Neuron (in vitro differentiated cells): ENCODE data around the gene SCML2.

Experiments
- H2AFZ ChIP-seq: one replicate; pipeline ENCODE4 v1.6.1; 2013; ENCODE audit warnings: low read depth, mild to moderate bottlenecking, inconsistent platforms, low read length, moderate library complexity
- H3K27me3 ChIP-seq: one replicate; pipeline ENCODE4 v1.6.1; 2013; ENCODE audit warnings: low read length; ENCODE audit not compliant: insufficient read depth
- H3K36me3 ChIP-seq: one replicate; pipeline ENCODE4 v1.6.1; 2013; ENCODE audit warnings: low read length; ENCODE audit not compliant: insufficient read depth
- H3K4me1 ChIP-seq: one replicate; pipeline ENCODE4 v1.6.1; 2013; ENCODE audit warnings: low read length; ENCODE audit not compliant: insufficient read depth
- H3K4me3 ChIP-seq: 2 replicates; pipeline ENCODE4 v1.5.1; 2013; ENCODE audit warnings: mild to moderate bottlenecking, low read length, moderate library complexity
- H3K9me3 ChIP-seq: one replicate; pipeline ENCODE4 v1.6.1; 2013; ENCODE audit warnings: low read length

SCML2 gene

DNA sequence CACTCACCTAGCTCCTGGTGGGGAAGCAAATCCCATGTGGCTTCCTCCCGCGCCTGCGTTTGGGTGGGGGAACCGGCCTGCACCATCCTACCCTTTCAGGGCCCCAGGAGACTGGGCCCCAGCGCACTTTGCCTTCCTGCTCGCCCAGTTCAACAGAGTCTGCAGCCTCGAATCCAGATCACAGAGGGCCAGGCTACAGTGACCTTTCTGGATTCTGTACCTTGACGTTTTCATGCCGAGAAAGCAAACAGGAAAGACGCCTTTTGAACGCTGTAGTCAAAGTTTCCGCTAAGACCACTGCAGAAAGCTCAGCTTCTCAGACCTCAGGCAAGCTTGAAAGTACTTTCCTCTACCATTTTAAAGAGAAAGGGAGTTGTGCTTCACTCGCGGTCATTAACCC is 126.4 kb downstream of the SCML2 start:
- Histone ChIP-seq H3K4me1 (no peaks in the 10 kb centered on the region), H3K36me3 (no peaks in the 10 kb centered on the region), H3K27me3 (no peaks in the 10 kb centered on the region), H2AFZ (no peak overlapping the region), H3K4me3 (no peak overlapping the region), H3K9me3 (no peaks in the 10 kb centered on the region)

- H3K27me3 ChIP-seq: no peaks in the 10 kb centered on the region
- H3K4me3 ChIP-seq: no peak overlapping the region
- H3K36me3 ChIP-seq: no peaks in the 10 kb centered on the region
- no peaks in the 10 kb centered on the region for H3K9me3 ChIP-seq
- H3K4me1 ChIP-seq: no peaks in the 10 kb centered on the region
- no peak overlapping the region for H2AFZ ChIP-seq
These were observed 127.0 kb downstream of the SCML2 start for GRCh38 chrX:18227458-18227857.

DNA sequence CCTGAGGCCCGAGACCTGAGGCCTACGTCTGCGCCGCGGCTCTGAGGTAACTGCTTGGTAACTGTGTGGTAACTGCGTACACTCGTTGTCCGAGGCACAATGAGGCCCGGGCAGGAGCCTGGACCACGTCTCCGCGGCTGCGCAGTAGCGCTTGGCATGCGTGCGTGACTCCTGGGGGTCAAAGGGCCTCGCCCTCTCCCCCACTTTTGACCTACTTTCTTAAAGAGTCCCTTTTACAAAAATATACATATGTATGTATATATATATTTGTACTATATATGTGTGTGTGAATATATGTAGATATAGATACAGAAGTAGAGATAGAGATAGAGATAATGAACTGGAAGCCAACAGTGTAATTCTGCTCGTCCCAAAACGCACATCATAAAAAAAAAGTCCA is 133.7 kb downstream of the SCML2 start, which contains the start of gene BEND2:
TSS of gene BEND2 (minus strand) at position 101 of the 400 bp plus-strand sequence. CDS start 136 bp downstream, outside the sequence.
- Histone ChIP-seq H3K9me3 (no peaks in the 10 kb centered on the region), H3K4me3 (no peak within 1 kb of the TSS), H3K27me3 (no peaks in the 10 kb centered on the region), H3K4me1 (no peaks in the 10 kb centered on the region), H3K36me3 (no peaks in the 10 kb centered on the region), H2AFZ (no peak within 1 kb of the TSS)

DNA sequence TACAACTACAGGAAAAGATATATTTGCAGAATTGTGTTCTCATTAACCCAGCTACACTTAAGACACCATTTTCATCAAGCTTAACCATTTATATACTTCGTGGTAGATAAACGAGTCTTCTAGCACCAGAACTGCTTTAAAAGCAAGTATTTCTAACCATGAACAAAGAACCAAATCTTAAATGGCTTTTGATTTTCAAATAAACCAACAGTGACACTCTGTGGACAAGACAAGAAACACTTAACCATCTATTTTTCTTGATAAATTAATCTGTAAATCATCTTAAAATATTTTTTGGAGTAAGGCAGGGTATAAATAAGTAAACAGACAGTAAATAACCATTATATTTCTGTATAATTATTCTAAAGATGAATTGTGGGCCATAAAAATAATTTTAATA is 144.0 kb downstream of the SCML2 start:
- Histone ChIP-seq H3K9me3 (no peaks in the 10 kb centered on the region), H3K4me3 (no peak overlapping the region), H3K4me1 (peaks cover 2% of the 10 kb centered on the region), H3K27me3 (no peaks in the 10 kb centered on the region), H3K36me3 (no peaks in the 10 kb centered on the region), H2AFZ (no peak overlapping the region)

- H3K36me3 ChIP-seq: no peaks in the 10 kb centered on the region
- no peaks in the 10 kb centered on the region for H3K9me3 ChIP-seq
- no peak overlapping the region for H2AFZ ChIP-seq
- no peak overlapping the region for H3K4me3 ChIP-seq
- H3K4me1 ChIP-seq: peaks cover 2% of the 10 kb centered on the region
- H3K27me3 ChIP-seq: peaks cover 5% of the 10 kb centered on the region
These were observed 147.8 kb downstream of the SCML2 start for GRCh38 chrX:18206657-18207056.

DNA sequence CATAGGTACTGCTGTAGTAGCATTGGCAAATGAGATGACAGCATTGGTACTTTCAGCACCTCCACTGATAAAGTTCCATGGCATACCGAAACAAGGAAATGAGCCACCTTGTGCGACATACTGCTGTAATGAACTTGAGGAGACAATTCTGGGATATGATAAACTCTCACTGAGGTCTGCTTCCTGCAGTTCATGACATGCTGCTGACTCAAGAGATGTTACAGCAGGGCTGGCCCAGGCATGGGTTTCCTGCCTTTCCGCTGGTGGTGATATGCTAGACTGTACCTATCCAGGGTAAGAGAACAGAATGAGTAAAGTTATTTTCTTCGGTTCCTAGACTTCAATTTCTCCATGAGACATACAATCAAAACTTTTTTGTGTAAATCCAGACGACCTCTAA is 150.9 kb downstream of the SCML2 start:
- no peaks in the 10 kb centered on the region for H3K4me1 ChIP-seq
- no peak overlapping the region for H3K4me3 ChIP-seq

GRCh38 chrX:18194688-18195087 is 159.8 kb downstream of the SCML2 start:
- H3K9me3 ChIP-seq: no peaks in the 10 kb centered on the region
- H3K27me3 ChIP-seq: no peaks in the 10 kb centered on the region
- no peaks in the 10 kb centered on the region for H3K36me3 ChIP-seq
- H2AFZ ChIP-seq: no peak overlapping the region
- no peak overlapping the region for H3K4me3 ChIP-seq
- H3K4me1 ChIP-seq: no peaks in the 10 kb centered on the region

More for the DNA sequence above, 150.9 kb downstream of the SCML2 start:
- no peak overlapping the region for H2AFZ ChIP-seq
- H3K9me3 ChIP-seq: no peaks in the 10 kb centered on the region
- peaks cover 5% of the 10 kb centered on the region for H3K27me3 ChIP-seq
- H3K36me3 ChIP-seq: no peaks in the 10 kb centered on the region
